GM19240 (cell line): Measurements from ENCODE around the gene TRIM7.
"Not testable (repeated sequence)": the region's sequence is repeated elsewhere in the genome, so short reads cannot be mapped to it uniquely, and the experiment has no call there.

Experiments used
- DNase-seq: peaks from one replicate; pipeline ENCODE4 v3.0.0; 2011; ENCODE audit warnings: low spot score; ENCODE audit not compliant: insufficient read length

The TRIM7 gene

DNA sequence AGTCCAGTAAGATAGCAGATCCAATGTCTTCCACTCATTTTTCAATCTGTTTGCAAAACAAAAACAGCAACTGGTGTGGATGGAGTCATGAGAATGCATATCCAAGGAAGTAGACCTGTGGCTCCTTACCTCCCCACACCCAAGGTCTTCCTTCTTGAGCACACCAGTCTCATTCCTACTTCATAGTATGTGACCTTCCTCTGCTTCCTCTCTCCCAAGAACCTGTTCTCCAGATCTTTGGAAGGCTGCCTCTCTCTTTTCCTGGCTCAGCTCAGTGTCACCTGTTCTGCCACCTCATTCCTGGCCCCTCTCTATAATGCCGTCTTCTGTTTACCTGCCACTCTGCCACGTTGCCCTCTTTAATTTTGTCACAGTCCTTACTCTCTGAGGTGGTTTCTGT is 7.9 kb upstream of the TRIM7 start:
- DNase-seq = no peak

DNA sequence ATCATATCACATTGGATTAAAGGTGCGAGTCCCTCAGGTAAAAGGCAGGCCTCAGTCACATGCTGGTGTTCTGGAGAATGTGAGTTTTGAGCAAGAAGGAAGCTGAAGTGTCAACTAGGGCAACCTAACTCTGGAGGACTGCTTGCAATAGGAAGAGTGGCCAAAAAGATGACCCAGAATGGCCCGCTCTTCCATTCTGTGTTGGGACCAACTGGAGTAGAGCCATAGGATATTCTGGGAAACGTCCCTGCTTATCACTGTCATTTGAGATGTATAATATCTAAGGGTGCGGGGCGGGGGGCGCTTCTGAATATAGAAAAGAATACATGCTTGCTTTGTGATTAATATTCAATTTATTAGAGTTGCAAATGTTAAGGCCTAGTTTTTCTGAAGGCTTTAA is 7.1 kb upstream of the TRIM7 start:
- DNase-seq = no peak

DNA sequence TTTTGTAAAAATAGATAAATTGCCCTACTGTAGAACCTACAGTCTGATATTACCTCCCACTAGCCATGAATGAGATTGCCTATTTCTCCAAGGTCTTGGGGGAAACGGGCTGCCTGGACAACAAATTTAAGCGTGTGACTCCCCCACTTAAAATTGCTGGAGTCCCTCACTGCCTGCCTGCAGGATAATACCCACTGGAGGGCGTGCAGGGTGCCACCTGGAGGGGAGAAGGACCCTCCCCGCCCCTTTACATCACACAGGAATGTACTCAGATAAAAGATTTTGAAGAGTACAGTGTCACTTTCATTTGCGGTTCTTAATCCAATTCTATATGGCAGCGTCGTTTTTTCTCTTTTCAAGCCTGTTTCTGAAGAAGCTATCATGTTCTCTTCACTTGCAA is 6.2 kb upstream of the TRIM7 start:
- DNase-seq = no peak

DNA sequence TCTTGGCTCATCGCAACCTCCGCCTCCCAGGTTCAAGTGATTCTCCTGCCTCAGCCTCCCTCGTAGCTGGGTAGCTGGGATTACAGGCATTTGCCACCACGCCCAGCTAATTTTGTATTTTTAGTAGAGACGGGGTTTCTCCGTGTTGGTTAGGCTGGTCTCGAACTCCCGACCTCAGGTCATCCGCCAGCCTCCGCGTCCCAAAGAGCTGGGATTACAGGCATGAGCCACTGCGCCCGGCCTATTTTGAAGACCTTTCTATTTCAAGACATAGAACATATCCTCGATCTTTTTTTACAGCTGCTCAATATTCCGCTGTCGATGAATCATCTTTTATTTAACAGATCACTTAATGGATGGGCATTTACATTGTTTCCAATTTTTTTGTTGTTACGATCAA is 5.7 kb upstream of the TRIM7 start:
- not testable (repeated sequence) for DNase-seq

DNA sequence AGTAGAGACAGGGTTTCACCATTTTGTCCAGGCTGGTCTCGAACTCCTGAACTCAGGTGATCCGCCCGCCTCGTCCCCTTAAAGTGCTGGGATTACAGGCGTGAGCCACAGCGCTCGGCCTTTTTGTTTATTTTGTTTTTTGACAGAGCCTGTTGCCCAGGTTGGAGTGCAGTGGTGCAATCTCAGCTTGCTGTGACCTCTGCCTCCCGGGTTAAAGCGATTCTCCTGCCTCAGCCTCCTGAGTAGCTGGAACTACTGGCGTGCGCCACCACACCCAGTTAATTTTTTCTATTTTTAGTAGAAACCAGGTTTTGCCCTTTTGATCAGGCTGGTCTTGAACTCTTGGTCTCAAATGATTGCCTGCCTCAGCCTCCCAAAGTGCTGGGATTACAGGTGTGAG is 5.2 kb upstream of the TRIM7 start:
- DNase-seq = not testable (repeated sequence)

DNA sequence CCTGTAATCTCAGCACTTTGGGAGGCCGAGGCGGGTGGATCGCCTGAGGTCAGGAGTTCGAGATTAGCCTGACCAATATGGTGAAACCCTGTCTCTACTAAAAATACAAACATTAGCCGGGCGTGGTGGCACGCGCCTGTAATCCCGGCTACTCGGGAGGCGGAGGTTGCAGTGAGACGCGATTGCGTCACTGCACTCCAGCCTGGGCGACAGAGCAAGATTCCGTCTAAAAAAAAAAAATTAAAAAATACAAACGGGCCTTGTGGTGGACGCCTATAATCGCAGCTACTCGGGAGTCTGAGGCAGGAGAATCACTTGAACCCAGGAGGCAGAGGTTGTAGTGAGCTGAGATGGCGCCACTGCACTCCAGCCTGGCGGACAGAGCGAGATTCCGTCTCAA is 4.0 kb upstream of the TRIM7 start:
- DNase-seq = not testable (repeated sequence)

DNA sequence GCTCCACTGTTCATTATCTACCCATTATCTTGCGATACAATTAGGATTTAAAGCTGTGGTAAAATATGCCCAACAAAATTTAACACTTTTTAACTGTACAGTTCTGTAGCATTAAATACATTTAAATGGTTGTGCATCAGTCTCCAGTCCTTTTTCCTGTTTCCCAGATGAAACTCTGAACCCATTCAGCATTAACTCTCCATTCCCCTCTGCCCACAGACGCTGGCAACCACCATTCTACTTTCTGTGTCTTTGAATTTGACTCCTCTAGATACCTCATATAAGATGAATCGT is 2.9 kb upstream of the TRIM7 start:
- no peak for DNase-seq

DNA sequence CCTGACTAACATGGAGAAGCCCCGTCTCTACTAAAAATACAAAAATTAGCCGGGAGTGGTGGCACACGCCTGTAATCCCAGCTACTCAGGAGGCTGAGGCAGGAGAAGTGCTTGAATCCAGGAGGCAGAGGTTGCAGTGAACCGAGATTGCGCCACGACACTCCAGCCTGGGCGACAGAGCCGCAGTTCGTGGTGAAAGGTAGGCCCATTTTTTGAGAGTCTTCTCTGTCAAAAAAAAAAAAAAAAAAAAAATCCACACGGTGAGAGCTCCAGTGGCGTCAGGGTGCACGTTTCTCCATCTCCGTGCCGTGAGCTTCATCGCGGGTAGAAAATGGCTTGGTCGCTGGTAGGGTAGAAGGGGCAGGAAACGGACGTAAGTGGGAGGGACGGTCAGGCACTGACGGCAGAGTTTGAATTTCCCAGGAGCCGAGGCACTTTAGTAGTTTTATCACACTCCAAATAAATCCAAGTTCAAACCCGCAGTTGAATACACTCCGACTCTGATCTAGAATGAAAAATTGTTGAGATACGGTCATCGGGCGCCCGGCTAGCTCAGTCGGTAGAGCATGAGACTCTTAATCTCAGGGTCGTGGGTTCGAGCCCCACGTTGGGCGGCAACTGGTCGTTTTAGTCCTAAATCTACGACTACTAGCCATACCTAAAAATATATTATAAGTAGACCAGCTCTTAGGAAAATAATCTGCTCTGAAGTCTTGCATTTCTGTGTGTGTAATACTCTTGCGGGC is 2.4 kb upstream of the TRIM7 start:
- DNase-seq = no peak

DNA sequence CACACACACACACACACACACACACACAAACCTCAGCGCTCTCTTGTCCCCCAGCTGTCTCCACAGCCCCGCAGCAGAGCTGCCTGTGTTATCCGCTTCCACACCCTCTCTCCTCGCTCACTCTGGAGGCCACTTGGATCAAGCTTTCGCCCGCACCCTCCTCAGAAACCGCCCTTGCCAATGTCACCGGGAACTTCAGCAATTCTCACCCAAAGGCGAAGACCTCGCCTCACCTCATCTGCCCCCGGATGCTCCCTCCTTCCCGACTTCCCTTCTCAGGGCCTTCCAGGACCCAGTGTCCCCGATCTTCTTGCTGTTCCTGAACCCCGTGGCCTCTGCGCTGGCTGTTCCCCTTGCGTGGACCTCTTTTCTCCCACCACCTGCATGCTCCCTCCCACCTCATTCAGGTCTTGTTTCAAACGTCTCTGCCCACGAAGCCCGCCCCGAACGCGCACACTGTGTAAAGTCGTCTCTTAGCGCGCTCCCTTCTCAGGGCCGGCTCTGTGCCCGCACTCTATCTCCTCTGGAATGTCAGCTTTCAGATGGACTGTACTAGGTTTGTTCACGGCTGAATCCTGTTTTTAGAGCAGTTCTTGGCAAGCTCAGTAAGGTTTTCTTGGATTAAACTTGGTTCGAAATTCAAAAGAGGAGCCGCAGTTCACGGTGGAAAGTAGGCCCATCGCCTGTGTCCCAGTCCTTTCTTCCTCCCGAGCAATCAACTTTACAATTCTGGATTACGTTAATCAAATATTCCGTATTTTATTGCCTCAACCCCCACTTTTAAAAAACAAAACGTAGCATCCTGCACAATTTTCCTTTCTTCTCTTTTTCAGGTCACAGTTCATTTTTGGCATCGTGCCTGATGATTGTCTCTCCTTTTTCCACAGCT is 1.0 kb upstream of the TRIM7 start:
- no peak for DNase-seq

DNA sequence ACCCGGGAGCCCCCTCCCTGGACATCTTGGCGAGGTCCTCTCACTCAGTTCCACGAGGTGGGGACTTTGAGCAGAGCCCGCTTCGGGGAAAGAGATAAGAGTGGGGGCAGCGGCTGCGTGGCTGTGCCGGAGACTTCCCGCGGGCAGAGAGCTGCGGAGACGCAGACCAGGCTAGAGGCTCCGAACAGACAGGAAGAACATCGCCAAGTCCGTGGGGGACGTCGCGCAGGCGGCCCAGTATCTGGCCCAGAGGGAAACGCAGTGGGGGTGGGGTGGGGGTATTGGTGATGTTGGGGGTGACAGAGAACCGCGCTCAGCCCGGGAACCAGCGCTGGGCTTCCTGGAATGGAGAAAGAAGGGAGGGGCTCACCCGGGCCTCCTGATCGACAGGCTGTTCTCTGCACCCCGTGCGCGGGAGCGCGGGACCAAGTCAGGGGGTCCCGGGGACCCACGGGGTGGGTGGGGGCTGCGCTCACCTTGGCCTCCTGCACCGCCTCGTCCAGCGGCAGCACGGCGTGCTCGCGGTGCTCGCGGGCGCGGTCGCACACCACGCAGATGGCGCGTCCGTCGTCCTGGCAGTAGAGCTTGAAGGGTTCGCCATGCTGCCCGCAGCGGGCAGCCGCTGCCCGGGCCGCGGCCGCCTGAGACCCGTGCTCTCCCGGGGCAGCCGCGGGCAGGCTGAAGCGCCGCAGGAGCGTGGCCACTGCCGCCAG is 727 bp downstream of the TRIM7 start:
- DNase-seq = no peak

DNA sequence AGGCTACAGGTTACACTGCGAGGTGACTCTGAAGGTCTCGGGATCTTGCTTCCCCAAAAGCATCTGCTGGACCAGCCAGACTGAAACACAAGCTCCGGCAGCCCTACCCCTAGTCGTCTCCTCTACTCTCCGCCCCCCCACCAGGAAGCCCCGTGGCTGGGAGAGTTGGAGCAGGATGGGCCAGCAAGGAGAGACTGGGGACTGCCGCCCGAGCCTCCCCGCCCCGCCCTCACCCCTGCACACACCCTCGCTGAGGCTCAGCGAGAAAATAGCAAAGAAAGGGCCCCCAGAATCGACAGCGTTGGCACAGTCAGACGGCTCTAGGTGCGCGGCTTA is 1.3 kb downstream of the TRIM7 start:
- DNase-seq = no peak

DNA sequence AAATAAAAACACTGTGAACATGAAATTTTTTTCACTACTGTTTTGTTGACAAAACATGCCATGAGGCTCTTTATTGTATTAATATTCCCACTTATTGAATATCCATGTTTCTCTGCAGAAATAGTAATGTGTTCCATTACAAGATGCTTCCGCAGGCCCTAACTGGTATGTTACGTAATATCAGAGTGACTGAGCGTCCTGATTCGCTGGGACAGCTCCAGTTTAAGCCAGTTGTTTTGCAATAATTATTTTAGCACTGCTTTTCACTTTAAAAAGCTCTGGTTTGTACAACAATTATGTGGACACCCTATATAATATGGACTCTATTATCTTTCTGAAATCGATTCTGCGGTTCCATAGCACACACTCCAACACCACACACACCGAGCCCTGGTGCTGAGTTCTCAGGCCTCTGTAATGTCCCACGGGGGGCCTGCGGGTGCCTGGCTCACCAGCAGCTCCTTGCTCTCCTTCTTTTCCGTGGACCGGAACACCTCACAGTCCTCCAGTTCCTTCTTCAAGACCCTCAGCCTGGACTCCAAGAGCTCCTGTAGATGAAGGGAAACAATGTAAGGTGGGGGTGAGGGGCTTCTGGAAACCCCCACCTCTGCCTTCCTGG is 1.8 kb downstream of the TRIM7 start:
- no peak for DNase-seq

DNA sequence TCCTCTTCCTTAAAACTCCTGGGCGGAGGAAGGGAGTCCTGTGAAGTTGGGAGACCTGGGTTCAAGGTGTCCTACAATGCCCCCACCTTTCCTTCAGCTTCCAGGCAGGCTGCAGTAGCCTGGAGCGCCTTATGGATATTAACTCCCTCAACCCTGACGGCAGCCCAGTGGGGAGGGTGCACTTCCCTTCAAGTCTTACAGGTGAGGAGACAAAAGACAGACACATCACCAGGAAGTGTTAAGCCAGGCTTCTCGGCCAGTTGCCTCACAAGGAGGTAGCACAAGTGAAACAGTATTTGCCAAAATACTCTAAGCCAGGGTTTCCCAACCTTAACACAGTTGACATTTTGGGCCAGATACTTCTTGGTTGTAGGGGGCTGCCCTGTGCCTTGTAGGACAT is 4.2 kb downstream of the TRIM7 start:
- DNase-seq = no peak

DNA sequence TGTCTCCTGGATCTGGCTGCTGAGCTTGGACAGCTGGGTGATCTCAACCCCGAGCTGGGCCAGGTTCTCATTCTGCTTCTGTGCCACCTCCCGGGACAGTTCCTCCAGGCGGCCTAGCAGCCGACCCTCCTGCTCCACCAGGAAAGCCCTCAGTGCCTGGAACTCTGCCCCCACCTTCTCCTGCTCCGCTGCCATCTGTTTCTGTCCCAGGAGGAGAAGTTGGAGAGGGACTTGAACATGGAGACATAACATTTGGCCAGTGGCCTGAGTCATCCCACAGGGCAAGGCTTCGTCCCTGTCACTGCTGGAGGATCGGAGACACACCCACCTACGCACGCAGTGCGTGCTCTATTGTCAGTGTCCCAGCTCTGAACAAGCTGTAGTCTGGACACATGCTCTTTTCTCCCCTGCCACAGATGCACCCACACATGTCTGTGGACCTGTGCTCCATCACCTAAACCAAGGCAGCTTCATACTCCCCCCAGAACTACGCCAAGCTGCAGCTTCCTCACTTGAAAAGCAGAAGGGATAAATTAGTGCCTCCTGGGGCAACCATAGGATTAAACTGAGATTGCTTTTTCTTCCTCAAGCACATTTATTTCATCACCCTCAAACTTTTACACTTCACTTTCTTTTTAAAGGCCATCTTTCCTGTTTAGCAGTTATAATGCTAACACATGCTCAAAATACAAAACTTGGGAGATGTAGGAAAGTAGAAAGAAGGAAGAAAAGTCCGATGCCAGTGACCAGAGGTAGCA is 4.9 kb downstream of the TRIM7 start:
- DNase-seq = no peak

DNA sequence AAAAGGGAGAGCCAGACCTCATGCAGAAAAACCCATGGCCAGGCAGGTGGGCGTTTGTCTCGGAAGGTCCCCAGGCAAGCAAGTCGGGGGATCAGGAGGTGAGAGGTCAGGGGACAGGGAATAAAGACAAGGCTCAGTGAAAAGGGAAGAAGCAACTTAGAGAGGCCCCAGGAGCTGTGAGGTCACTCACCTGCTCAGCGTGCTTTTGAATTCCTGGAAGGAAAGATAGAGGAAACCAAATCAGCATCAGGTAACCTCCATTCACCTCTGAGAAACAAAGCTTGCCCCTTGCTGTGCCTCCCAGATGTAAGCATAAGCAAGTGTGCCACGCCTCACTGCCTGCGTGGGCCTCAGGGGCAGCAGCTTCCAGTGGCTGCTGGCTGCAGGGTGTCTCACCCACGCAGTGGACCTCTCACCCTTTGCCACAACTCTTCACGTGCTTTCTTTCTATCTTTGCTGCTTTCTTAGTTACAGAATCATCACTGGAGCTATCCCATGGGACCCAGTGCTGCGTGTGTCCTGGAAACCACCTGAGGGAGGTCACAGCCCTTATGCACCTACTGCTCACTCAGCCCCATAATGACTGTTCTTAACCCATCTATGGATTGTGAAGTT is 6.0 kb downstream of the TRIM7 start:
- no peak for DNase-seq

DNA sequence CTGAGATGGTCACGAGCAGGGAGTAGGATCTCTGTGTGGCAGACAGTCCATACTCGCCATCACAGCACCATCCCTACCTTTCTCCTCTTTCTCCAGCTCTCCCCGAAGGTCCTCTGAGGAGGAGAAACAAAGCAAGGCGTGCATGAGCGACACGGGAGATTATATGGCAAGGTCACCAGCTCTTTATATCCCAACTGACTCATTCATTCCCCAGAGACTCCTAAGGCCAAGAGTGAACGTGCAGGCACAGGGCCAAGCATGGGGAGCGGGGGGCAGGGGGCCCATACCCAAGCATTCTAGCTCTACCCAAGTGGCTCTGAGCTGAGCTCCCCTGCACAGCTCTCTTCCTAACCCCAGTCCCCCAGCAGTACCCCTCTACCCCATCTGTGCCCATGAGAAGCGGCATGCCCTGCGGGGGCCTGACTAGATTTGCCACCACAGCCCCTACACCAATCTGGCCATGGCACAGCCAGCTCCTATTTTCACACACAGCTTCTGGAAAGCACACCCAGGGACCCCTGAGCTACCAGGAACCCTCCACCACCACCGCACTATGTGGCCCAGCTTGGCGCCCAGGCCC is 6.8 kb downstream of the TRIM7 start:
- DNase-seq = no peak

DNA sequence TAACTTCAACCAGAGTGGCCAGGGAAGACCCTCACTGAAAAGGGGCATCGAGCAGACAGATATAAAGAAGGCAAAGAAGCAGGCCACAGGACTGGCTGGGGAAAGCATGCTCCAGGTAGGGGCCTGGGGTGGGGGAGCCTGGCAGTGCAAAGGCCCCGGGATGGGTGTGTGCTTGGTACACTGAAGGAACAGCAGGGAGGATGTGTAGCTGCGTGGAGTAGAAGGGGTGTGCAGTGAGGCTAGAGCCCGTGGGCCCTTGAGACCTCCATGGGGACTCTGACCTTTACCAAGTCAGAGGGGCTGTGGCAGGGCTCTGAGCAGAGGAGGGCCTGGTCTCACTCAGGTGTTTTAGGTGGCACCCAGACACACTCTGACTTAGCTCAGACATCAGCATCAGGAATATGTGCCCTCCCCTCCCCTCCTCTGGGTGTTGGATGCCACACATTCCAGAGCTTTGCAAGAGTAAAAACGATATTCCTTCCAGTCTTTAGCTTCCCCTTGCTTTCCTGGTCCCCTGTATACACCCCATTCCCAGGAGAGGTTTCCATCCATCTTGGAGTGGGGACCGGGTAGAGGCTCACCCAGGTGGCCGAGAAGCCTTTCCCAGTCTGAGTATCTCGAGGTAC is 7.6 kb downstream of the TRIM7 start:
- no peak for DNase-seq

DNA sequence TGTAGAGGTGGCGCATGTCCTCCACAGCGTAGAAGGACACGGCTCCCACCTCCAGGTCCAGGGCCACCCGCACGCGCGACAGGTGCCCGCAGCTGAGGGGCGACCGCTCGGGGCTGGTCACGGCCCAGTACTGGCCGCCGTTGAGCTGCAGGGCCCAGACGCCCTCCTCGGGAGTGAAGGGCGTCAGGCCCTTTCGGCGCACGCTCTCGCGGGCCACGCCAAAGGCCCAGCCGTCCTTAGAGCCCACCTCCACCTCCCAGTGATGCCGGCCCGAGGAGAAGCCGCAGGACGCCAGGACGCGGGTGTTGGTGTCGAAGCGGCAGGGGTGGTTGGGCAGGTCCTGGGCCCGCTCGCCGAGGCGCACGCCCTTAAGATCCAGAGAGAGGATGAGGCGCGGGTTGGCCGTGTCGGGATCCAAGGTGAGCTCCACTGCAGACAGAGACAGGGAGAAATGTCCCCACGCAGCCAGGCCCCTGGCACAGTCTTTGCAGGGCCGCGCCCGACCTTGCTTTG is 9.7 kb downstream of the TRIM7 start:
- no peak for DNase-seq

DNA sequence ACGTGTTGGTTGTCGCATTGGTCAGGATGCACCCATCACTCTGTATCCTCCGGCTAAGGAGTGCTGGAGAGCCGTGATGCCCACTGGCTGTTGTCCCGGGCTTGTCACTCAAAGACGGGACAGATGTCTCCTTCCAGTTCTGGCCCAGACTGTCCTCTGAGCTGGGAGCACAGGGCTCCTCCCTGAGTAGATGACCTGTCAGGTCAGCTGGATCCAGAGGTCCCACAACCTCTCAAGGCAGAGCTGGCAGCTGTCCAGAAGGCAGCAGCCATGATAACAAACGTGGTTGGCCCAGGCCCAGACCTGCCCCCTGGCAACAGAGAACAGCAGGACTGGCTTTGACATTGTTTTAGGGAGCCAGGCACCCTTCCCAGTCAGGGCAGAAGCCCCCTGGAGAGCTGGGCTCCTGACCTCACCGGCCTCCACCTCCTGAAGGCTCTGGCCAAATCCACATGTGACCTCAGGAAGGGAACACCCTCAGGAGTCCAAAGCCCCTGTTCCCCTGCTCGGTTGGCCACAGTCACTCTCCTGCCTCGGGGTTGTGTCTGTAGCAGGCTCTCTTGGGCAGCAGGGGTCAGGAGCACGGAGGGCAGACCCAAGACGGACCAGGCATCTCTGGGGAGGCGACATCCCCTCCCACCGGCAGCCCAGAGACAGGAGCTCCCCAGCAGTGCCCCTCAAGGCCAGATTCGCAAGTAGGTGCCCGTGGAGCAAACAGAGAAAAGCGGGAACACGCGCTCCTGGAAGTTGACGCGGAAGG is 10.3 kb downstream of the TRIM7 start:
- DNase-seq = no peak
